Cardiac atrium fibroblast (primary cell): ENCODE data around the gene HINT3. TPM values are rescaled to one million over a fixed set of nuclear protein-coding genes. Genes with fewer than 3 reads are reported as not detected.

Source experiments
- total RNA-seq: library from RNA; depleted of rRNA; stranded (reverse); fragments of >200 nt; gene quantifications from 2 replicates; pipeline ENCODE4 v1.2.3, GENCODE V29; 2015

HINT3 gene
- total RNA-seq, result 9.2 and 11.8 TPM in 2 replicates

DNA sequence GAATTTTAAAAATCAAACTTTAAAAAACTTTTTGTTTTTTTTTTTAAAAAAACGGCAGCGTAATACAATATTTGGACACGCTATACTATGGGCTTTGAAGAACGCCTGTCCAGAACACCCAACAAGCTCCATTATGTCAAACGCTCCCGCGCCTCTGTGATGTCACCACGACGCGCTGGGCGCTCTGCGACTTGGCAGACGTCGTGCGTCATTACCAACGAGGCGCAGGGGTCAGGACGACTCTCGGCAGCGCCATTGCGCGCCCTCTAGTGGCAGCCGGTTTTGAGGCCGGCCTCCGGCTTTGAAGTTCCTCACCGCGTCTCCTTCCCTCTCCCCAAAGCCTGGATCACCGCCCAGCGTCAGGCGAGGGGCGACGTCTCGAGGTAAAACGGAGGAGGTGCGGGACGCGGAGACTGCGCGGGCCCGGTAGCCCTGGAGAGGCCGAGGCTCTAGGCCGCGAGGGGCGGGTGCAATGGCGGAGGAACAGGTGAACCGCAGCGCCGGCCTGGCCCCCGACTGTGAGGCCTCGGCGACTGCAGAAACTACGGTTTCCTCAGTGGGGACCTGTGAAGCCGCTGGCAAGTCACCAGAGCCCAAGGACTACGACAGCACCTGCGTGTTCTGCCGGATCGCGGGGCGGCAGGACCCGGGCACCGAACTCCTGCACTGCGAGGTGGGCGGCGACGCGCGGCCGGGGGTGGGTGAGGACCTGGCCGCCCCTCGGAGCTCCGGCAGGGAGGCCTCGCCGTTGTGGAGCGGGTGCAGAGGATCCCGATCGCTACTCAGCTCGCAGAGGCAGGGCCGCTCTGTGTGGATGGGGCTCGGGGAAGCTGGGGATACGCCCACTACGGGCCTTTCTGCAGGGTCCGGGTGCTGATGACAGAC, at the start of gene HINT3:
Gene HINT3, plus strand, starts transcription at position 265 of the 885 bp plus-strand sequence. Its CDS starts 208 bp downstream, at position 473.

GRCh38 chr6:125986301-125987025, 29.9 kb downstream of the HINT3 start, which contains the start of gene TRMT11:
TSS of gene TRMT11 (plus strand) at chr6:125986540. CDS start at chr6:125986551, 11 bp downstream.

Other genes starting within 250 kb of the HINT3 start
- not detected in 2 replicates for gene HEY2, start 207.1 kb upstream of the HINT3 start, total RNA-seq
- gene NCOA7, start 165.8 kb upstream of the HINT3 start, total RNA-seq, result 33.0 and 50.4 TPM in 2 replicates
- gene TRMT11, start 29.8 kb downstream of the HINT3 start, total RNA-seq, result 10.3 and 11.2 TPM in 2 replicates